Prostate gland (tissue), 2 donors: Measurements from ENCODE around the gene MFGE8.

Source experiments
- POLR2A ChIP-seq: fragments of 450-650 bp; IDR thresholded peaks from one replicate; pipeline ENCODE4 v1.6.1; 2016; ENCODE audit warnings: antibody characterized with exemption, mild to moderate bottlenecking
- TF ChIP-seq, protein P1 (sequence below), 4 experiments: fragments of 200-600 bp in 2 of 4; fragments of 450-650 bp in 2 of 4; sonication (generic) in 2 of 4; IDR thresholded peaks; 1 replicate in 3 of 4; 2 replicates in 1 of 4; pipeline ENCODE4 v1.5.1; 2016 to 2019; ENCODE audit warnings: antibody characterized with exemption in 4 of 4, mild to moderate bottlenecking in 2 of 4, moderate library complexity in 2 of 4

DNA sequence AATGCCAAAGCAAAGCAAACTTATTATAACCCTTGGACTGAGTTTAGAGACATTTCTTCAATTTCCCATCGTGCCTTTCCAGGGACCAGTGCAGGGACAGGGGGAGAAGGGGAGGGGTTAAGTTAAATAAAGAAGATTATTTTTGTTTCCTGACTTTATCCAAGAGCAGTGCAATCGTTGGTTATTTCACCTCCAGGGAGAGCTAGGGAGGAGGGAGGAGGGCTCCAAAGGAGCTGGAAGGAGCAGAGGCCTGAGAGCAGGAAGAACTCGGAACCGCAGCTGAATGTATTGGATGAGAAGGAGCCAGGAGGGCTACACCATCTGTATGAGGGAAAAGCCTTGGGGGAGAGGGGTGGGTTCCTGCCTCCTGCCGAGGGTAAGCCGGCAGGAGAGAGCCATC lies 38.5 kb downstream of the MFGE8 start:
- TF ChIP-seq, protein P1, sequence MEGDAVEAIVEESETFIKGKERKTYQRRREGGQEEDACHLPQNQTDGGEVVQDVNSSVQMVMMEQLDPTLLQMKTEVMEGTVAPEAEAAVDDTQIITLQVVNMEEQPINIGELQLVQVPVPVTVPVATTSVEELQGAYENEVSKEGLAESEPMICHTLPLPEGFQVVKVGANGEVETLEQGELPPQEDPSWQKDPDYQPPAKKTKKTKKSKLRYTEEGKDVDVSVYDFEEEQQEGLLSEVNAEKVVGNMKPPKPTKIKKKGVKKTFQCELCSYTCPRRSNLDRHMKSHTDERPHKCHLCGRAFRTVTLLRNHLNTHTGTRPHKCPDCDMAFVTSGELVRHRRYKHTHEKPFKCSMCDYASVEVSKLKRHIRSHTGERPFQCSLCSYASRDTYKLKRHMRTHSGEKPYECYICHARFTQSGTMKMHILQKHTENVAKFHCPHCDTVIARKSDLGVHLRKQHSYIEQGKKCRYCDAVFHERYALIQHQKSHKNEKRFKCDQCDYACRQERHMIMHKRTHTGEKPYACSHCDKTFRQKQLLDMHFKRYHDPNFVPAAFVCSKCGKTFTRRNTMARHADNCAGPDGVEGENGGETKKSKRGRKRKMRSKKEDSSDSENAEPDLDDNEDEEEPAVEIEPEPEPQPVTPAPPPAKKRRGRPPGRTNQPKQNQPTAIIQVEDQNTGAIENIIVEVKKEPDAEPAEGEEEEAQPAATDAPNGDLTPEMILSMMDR (IDR thresholded peaks at IDR 0.05): no peak
- no peak for TF ChIP-seq POLR2A
